Measurements from ENCODE around the gene HES3. TPM values are rescaled to one million over a fixed set of nuclear protein-coding genes. Genes with fewer than 3 reads are reported as not detected.

HES3 gene
- total RNA-seq, 1 donor from 2014 or later: not detected

GRCh38 chr1:6202256-6202655 lies 41.7 kb upstream of the HES3 start:
- Histone ChIP-seq H3K27me3 (ENCODE audit: control insufficient read depth, insufficient read depth, low read length) (no peaks in the 10 kb centered on the region), H3K4me3 (ENCODE audit: low read depth, low read length) (no peak overlapping the region), H3K36me3 (ENCODE audit: control insufficient read depth, insufficient read depth, low read length) (peaks cover 1% of the 10 kb centered on the region)
- TF ChIP-seq CTCF (IDR thresholded peaks at IDR 0.05; ENCODE audit: insufficient read depth, low read length, severe bottlenecking): no peak
- FAIRE-seq (no peak), DNase-seq (ENCODE audit: low read depth) (no peak)

GRCh38 chr1:6205849-6206519 lies 38.0 kb upstream of the HES3 start, which contains the start of gene RNF207:
RNF207 (plus strand) TSS chr1:6206119; CDS start chr1:6206536, 417 bp downstream.
- DNase-seq (ENCODE audit: low read depth) (peak; percentile 51), FAIRE-seq (no peak)
- peaks cover 8% of the 10 kb centered on the region for H3K36me3 ChIP-seq (ENCODE audit: control insufficient read depth, insufficient read depth, low read length)
- H3K27me3 ChIP-seq (ENCODE audit: control insufficient read depth, insufficient read depth, low read length): no peaks in the 10 kb centered on the region
- peak within 1 kb of the TSS; percentile 56 for H3K4me3 ChIP-seq (ENCODE audit: low read depth, low read length)
- TF ChIP-seq CTCF (IDR thresholded peaks at IDR 0.05; ENCODE audit: insufficient read depth, low read length, severe bottlenecking): no peak

GRCh38 chr1:6206520-6206855 lies 37.5 kb upstream of the HES3 start:
- Histone ChIP-seq H3K27me3 (ENCODE audit: control insufficient read depth, insufficient read depth, low read length) (no peaks in the 10 kb centered on the region), H3K4me3 (ENCODE audit: low read depth, low read length) (peak overlapping the region; percentile 56), H3K36me3 (ENCODE audit: control insufficient read depth, insufficient read depth, low read length) (peaks cover 8% of the 10 kb centered on the region)
- no peak for TF ChIP-seq CTCF (IDR thresholded peaks at IDR 0.05; ENCODE audit: insufficient read depth, low read length, severe bottlenecking)
- no peak for DNase-seq (ENCODE audit: low read depth)
- no peak for FAIRE-seq

- Histone ChIP-seq H3K36me3 (ENCODE audit: control insufficient read depth, insufficient read depth, low read length) (peaks cover 8% of the 10 kb centered on the region), H3K27me3 (ENCODE audit: control insufficient read depth, insufficient read depth, low read length) (no peaks in the 10 kb centered on the region), H3K4me3 (ENCODE audit: low read depth, low read length) (peak overlapping the region; percentile 56)
- no peak for TF ChIP-seq CTCF (IDR thresholded peaks at IDR 0.05; ENCODE audit: insufficient read depth, low read length, severe bottlenecking)
- no peak for DNase-seq (ENCODE audit: low read depth)
- FAIRE-seq: no peak
Measured at GRCh38 chr1:6207075-6207885, 36.7 kb upstream of the HES3 start.

GRCh38 chr1:6207921-6208320 lies 36.1 kb upstream of the HES3 start:
- FAIRE-seq (no peak), DNase-seq (ENCODE audit: low read depth) (no peak)
- Histone ChIP-seq H3K27me3 (ENCODE audit: control insufficient read depth, insufficient read depth, low read length) (no peaks in the 10 kb centered on the region), H3K36me3 (ENCODE audit: control insufficient read depth, insufficient read depth, low read length) (peaks cover 11% of the 10 kb centered on the region), H3K4me3 (ENCODE audit: low read depth, low read length) (no peak overlapping the region)
- TF ChIP-seq CTCF (IDR thresholded peaks at IDR 0.05; ENCODE audit: insufficient read depth, low read length, severe bottlenecking): no peak
